Measurements from ENCODE around the gene FSTL4. TPM values are rescaled to one million over a fixed set of nuclear protein-coding genes. Genes with fewer than 3 reads are reported as not detected.
A peak's percentile ranks its signal among the peaks of the same experiment; 100 is the strongest.

FSTL4 gene
- polyA plus RNA-seq, 3 donors: not detected

DNA sequence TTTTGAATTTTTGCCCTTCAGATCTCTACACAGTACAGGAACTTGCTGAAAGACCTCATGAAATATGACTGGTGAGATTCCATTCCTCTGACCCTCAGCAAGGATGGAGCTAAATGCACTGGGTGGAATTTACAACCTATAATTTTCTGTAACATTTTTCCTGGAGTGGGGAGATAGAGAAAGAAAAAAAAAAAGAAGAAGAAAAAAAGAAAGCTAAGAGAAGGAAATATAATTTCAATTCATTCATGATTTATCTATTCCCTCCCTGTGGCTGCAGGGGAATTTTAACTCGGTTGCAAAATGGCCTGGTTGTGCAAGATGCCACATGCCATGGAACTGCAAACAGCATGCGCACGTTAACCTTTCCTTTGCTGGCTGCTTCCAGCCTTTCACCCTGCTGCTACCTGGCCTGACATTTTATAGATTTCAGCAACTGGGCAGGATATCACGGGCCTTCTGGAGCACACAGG lies 155.4 kb downstream of the FSTL4 start:
- H3K27me3 Mint-ChIP-seq (ENCODE audit: low read depth in 3 of 3): peaks cover 0 to 14% (median 3%) of the 10 kb centered on the region in 3 donors
- Histone ChIP-seq H3K9ac (ENCODE audit: insufficient read depth, low read length, poor library complexity, severe bottlenecking) (no peak overlapping the region), H3K4me1 (ENCODE audit: control insufficient read depth in 1 of 2, insufficient read depth in 2 of 2, low read length in 2 of 2) (peaks cover 40 to 43% of the 10 kb centered on the region in 2 donors), H2AFZ (ENCODE audit: insufficient read depth, low read depth, low read length, poor library complexity, severe bottlenecking) (no peak overlapping the region), H3K4me3 (replicated peaks in 1 of 3; ENCODE audit: low read depth in 2 of 3, low read length in 3 of 3) (peak overlapping the region in 1 of 3 experiments; percentile 2), H3K79me2 (ENCODE audit: insufficient read depth, low read length) (no peaks in the 10 kb centered on the region), H3K9me3 (replicated peaks in 1 of 2; ENCODE audit: control insufficient read depth in 1 of 2, insufficient read depth in 1 of 2, low read length in 2 of 2) (no peaks in the 10 kb centered on the region), H4K20me1 (ENCODE audit: insufficient read depth, low read length) (no peaks in the 10 kb centered on the region), H3K27me3 (ENCODE audit: control insufficient read depth in 2 of 2, insufficient read depth in 2 of 2, low read length in 2 of 2) (no peaks in the 10 kb centered on the region), H3K4me2 (replicated peaks; ENCODE audit: extremely low read depth, low read length, poor library complexity, severe bottlenecking) (peak overlapping the region; percentile 33), H3K36me3 (replicated peaks in 1 of 2; ENCODE audit: control insufficient read depth in 1 of 2, insufficient read depth in 2 of 2, low read length in 2 of 2) (no peaks in the 10 kb centered on the region), H3K27ac (ENCODE audit: low read depth in 1 of 2, low read length in 2 of 2) (peak overlapping the region; percentile 2 to 42)
- peaks cover 44% of the 10 kb centered on the region for H3K4me1 Mint-ChIP-seq
- H3K36me3 Mint-ChIP-seq: no peaks in the 10 kb centered on the region
- peak overlapping the region; percentile 17 to 61 for H3K4me3 Mint-ChIP-seq
- H3K9me3 Mint-ChIP-seq: peaks cover 0 to 4% (median 0%) of the 10 kb centered on the region in 7 donors
- WGBS (ENCODE audit: insufficient coverage): 18% methylated on average over 4 of the region's 4 CpGs
- peak overlapping the region in 6 of 7 donors; percentile 72 to 94 (median 79) for H3K27ac Mint-ChIP-seq
- intact Hi-C loops (cut with micrococcal nuclease): no loop called here
- peak; percentile 46 to 73 (median 49) for DNase-seq
- TF ChIP-seq CTCF (IDR thresholded peaks at IDR 0.05): no peak

DNA sequence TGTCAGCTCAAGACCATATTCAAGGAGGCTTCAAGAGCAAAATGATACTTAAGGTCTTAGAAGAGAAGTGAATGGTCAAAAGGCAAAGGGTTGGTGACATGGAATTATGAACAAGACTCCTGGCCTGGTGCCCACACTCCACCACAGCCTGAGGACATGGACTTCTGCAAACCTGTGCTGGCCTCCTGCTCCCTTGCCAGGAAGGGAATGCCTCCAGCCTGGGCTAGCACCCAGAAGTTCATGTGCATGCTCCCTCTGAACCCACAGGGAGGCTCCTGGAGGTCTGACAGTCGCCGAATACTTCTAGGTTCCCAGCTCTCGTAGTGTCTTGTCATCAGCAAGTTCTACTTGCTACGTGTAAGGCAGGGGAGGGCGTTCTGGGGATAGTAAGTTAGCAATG lies 156.7 kb downstream of the FSTL4 start:
- Mint-ChIP-seq H3K9me3 (peaks cover 0 to 4% (median 0%) of the 10 kb centered on the region in 7 donors), H3K27me3 (ENCODE audit: low read depth in 3 of 3) (peaks cover 3 to 12% (median 3%) of the 10 kb centered on the region in 3 donors), H3K36me3 (no peaks in the 10 kb centered on the region), H3K4me3 (no peak overlapping the region), H3K27ac (peak overlapping the region in 1 of 7 donors; percentile 17), H3K4me1 (peaks cover 44% of the 10 kb centered on the region)
- Histone ChIP-seq H3K9me3 (replicated peaks in 1 of 2; ENCODE audit: control insufficient read depth in 1 of 2, insufficient read depth in 1 of 2, low read length in 2 of 2) (no peaks in the 10 kb centered on the region), H2AFZ (ENCODE audit: insufficient read depth, low read depth, low read length, poor library complexity, severe bottlenecking) (no peak overlapping the region), H3K27ac (ENCODE audit: low read depth in 1 of 2, low read length in 2 of 2) (no peak overlapping the region), H3K36me3 (replicated peaks in 1 of 2; ENCODE audit: control insufficient read depth in 1 of 2, insufficient read depth in 2 of 2, low read length in 2 of 2) (no peaks in the 10 kb centered on the region), H3K79me2 (ENCODE audit: insufficient read depth, low read length) (no peaks in the 10 kb centered on the region), H3K9ac (ENCODE audit: insufficient read depth, low read length, poor library complexity, severe bottlenecking) (no peak overlapping the region), H3K27me3 (ENCODE audit: control insufficient read depth in 2 of 2, insufficient read depth in 2 of 2, low read length in 2 of 2) (no peaks in the 10 kb centered on the region), H3K4me1 (ENCODE audit: control insufficient read depth in 1 of 2, insufficient read depth in 2 of 2, low read length in 2 of 2) (peaks cover 40 to 43% of the 10 kb centered on the region in 2 donors), H3K4me3 (replicated peaks in 1 of 3; ENCODE audit: low read depth in 2 of 3, low read length in 3 of 3) (no peak overlapping the region), H4K20me1 (ENCODE audit: insufficient read depth, low read length) (no peaks in the 10 kb centered on the region), H3K4me2 (replicated peaks; ENCODE audit: extremely low read depth, low read length, poor library complexity, severe bottlenecking) (no peak overlapping the region)
- intact Hi-C loops (cut with micrococcal nuclease): no loop called here
- DNase-seq: no peak
- no peak for TF ChIP-seq CTCF (IDR thresholded peaks at IDR 0.05)
- 100% methylated on average over 2 of the region's 5 CpGs for WGBS (ENCODE audit: insufficient coverage)

Data from CD14-positive monocyte (primary cell).